ENCODE results near the gene DCDC1. TPM values are rescaled to one million over a fixed set of nuclear protein-coding genes. Genes with fewer than 3 reads are reported as not detected.
"Not testable (repeated sequence)": the region's sequence is repeated elsewhere in the genome, so short reads cannot be mapped to it uniquely, and the experiment has no call there.

DCDC1 gene
- total RNA-seq, 2 experiments from 2014 or later: not detected

- Mint-ChIP-seq H3K27me3 (no peaks in the 10 kb centered on the region), H3K4me3 (no peak overlapping the region), H3K27ac (no peak overlapping the region), H3K4me1 (no peaks in the 10 kb centered on the region), H3K9me3 (no peaks in the 10 kb centered on the region), H3K36me3 (no peaks in the 10 kb centered on the region)
- POLR2A ChIA-PET: no interaction called here
- DNase-seq (no peak), ATAC-seq (ENCODE audit: low read depth) (no peak)
Measured at GRCh38 chr11:30949838-30950237, 419.7 kb downstream of the DCDC1 start.

- H3K27me3 Mint-ChIP-seq, POLR2A ChIA-PET, H3K27ac Mint-ChIP-seq: not testable (repeated sequence)
Measured at GRCh38 chr11:30947715-30948114, 421.8 kb downstream of the DCDC1 start.

GRCh38 chr11:30938810-30939209 is 430.7 kb downstream of the DCDC1 start:
- H3K9me3 Mint-ChIP-seq: peaks cover 10% of the 10 kb centered on the region
- H3K36me3 Mint-ChIP-seq: no peaks in the 10 kb centered on the region
- H3K27ac Mint-ChIP-seq: no peak overlapping the region
- no peak overlapping the region for H3K4me3 Mint-ChIP-seq
- H3K4me1 Mint-ChIP-seq: no peaks in the 10 kb centered on the region
- ATAC-seq (ENCODE audit: low read depth) (no peak), DNase-seq (no peak)
- no peaks in the 10 kb centered on the region for H3K27me3 Mint-ChIP-seq
- POLR2A ChIA-PET: no interaction called here

More at GRCh38 chr11:30947715-30948114, 421.8 kb downstream of the DCDC1 start:
- not testable (repeated sequence) for ATAC-seq (ENCODE audit: low read depth); H3K4me1 Mint-ChIP-seq; H3K4me3 Mint-ChIP-seq; H3K9me3 Mint-ChIP-seq; DNase-seq; H3K36me3 Mint-ChIP-seq

- no peaks in the 10 kb centered on the region for H3K4me1 Mint-ChIP-seq
- no peaks in the 10 kb centered on the region for H3K27me3 Mint-ChIP-seq
- POLR2A ChIA-PET: no interaction called here
- no peaks in the 10 kb centered on the region for H3K36me3 Mint-ChIP-seq
- peaks cover 10% of the 10 kb centered on the region for H3K9me3 Mint-ChIP-seq
- no peak overlapping the region for H3K27ac Mint-ChIP-seq
- H3K4me3 Mint-ChIP-seq: no peak overlapping the region
- ATAC-seq (ENCODE audit: low read depth) (no peak), DNase-seq (no peak)
Measured at GRCh38 chr11:30938171-30938570, 431.4 kb downstream of the DCDC1 start.

GRCh38 chr11:30936491-30936890 is 433.0 kb downstream of the DCDC1 start:
- Mint-ChIP-seq H3K9me3 (peaks cover 8% of the 10 kb centered on the region), H3K36me3 (no peaks in the 10 kb centered on the region), H3K27me3 (peaks cover 2% of the 10 kb centered on the region), H3K4me1 (no peaks in the 10 kb centered on the region), H3K4me3 (no peak overlapping the region), H3K27ac (no peak overlapping the region)
- ATAC-seq (ENCODE audit: low read depth) (no peak), DNase-seq (no peak)
- POLR2A ChIA-PET: no interaction called here

DNA sequence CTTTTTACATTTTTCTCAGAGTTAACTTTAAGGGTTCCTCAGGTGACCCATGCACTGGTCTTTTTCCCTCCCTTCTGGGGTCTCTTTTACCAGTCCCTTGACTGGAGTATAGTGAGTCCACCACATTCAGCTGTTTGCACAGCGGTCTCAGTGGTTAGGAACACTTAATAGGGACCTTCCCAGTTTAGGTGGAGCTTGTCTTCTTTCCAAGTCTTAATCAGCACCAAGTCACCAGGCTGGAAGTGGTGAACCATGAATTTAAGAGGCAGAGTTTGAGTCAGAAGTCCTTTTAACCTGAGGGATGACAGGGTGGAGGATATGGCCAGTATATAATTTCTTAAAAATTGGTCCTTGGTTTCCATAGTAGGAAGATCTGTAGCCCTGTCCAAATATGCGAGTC is 433.7 kb downstream of the DCDC1 start:
- H3K4me3 Mint-ChIP-seq: no peak overlapping the region
- no peaks in the 10 kb centered on the region for H3K36me3 Mint-ChIP-seq
- DNase-seq: no peak
- no peak for ATAC-seq (ENCODE audit: low read depth)
- H3K27me3 Mint-ChIP-seq: peaks cover 2% of the 10 kb centered on the region
- H3K9me3 Mint-ChIP-seq: peaks cover 5% of the 10 kb centered on the region
- POLR2A ChIA-PET: no interaction called here
- H3K27ac Mint-ChIP-seq: no peak overlapping the region
- H3K4me1 Mint-ChIP-seq: no peaks in the 10 kb centered on the region

GRCh38 chr11:30926130-30926529 is 443.4 kb downstream of the DCDC1 start:
- H3K27me3 Mint-ChIP-seq: peaks cover 6% of the 10 kb centered on the region
- DNase-seq (no peak), ATAC-seq (ENCODE audit: low read depth) (no peak)
- POLR2A ChIA-PET: no interaction called here
- no peaks in the 10 kb centered on the region for H3K4me1 Mint-ChIP-seq
- H3K9me3 Mint-ChIP-seq: no peaks in the 10 kb centered on the region
- no peak overlapping the region for H3K4me3 Mint-ChIP-seq
- no peak overlapping the region for H3K27ac Mint-ChIP-seq
- no peaks in the 10 kb centered on the region for H3K36me3 Mint-ChIP-seq

DNA sequence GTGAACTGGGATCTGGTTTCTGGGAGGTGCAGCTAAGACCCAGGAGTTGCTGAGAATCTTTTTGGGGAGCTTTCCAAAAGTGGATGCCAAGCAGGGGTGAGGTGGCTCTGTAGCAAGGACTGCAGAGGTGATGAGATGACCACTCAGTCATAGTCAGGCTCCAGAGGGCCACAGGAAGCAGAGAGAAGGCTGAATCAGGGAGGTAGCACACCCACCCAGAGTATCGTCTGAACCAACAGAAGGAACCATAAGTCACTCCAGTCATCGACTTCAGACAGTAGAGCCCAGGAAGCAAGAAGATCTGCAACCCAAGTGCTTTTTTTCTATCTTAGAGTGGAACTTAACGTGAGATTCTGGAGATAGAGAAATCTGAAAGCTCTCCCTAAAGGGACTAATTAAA is 447.7 kb downstream of the DCDC1 start:
- no peak for ATAC-seq (ENCODE audit: low read depth)
- Mint-ChIP-seq H3K27me3 (peaks cover 10% of the 10 kb centered on the region), H3K4me3 (no peak overlapping the region), H3K9me3 (no peaks in the 10 kb centered on the region), H3K36me3 (no peaks in the 10 kb centered on the region), H3K27ac (no peak overlapping the region), H3K4me1 (no peaks in the 10 kb centered on the region)
- POLR2A ChIA-PET: no interaction called here
- no peak for DNase-seq

GRCh38 chr11:30919389-30920152 is 450.0 kb downstream of the DCDC1 start:
- Mint-ChIP-seq H3K36me3 (no peaks in the 10 kb centered on the region), H3K4me1 (no peaks in the 10 kb centered on the region), H3K27ac (no peak overlapping the region), H3K9me3 (no peaks in the 10 kb centered on the region), H3K4me3 (no peak overlapping the region), H3K27me3 (peaks cover 10% of the 10 kb centered on the region)
- ATAC-seq (ENCODE audit: low read depth) (no peak), DNase-seq (no peak)
- POLR2A ChIA-PET: no interaction called here

- Mint-ChIP-seq H3K27me3 (peaks cover 13% of the 10 kb centered on the region), H3K27ac (no peak overlapping the region), H3K4me1 (no peaks in the 10 kb centered on the region), H3K36me3 (no peaks in the 10 kb centered on the region), H3K4me3 (no peak overlapping the region), H3K9me3 (no peaks in the 10 kb centered on the region)
- DNase-seq (no peak), ATAC-seq (ENCODE audit: low read depth) (no peak)
- POLR2A ChIA-PET: no interaction called here
Measured at GRCh38 chr11:30917859-30918478, 451.6 kb downstream of the DCDC1 start.

DNA sequence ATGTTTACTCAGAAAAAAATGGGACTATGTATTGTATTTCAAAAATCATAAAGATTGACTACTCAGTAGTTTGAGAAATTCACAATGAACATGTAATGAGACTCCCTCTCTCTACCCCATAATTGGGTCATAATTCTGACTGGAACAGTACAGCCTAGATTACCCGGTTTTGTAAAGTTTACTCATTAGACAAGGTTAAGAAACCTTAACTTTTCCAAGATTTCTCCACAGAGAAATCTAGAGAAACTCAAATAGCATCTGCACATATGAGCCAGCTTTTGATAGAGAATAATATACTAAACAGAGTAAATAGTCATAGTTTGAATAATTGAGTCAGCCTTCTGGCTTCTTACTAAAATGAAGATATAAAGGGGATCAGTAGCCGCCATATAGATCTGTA is 452.3 kb downstream of the DCDC1 start:
- no peak overlapping the region for H3K4me3 Mint-ChIP-seq
- no peaks in the 10 kb centered on the region for H3K9me3 Mint-ChIP-seq
- no peak for ATAC-seq (ENCODE audit: low read depth)
- H3K27ac Mint-ChIP-seq: no peak overlapping the region
- H3K4me1 Mint-ChIP-seq: no peaks in the 10 kb centered on the region
- peaks cover 13% of the 10 kb centered on the region for H3K27me3 Mint-ChIP-seq
- POLR2A ChIA-PET: no interaction called here
- no peaks in the 10 kb centered on the region for H3K36me3 Mint-ChIP-seq
- no peak for DNase-seq

DNA sequence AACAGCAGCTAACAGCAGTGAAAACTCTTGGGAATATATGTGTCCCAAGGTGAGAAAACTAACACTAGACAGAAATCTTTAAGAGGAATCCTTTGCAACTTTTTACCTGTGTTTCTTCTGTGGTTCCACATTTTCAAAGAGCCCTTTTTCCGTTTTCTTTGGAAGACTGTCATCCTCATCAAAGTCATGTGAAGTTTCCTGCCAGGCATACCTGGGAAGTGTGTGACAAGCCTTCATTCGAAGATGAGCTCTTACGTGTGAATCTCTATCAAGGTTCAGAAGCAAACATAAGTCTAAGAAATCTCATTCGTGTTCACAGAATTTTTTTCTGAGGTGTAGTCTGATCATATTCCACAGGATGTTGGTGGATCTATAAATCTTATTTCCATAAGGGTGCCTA is 452.8 kb downstream of the DCDC1 start:
- Mint-ChIP-seq H3K4me3 (no peak overlapping the region), H3K9me3 (no peaks in the 10 kb centered on the region), H3K27me3 (peaks cover 10% of the 10 kb centered on the region), H3K36me3 (no peaks in the 10 kb centered on the region), H3K4me1 (no peaks in the 10 kb centered on the region), H3K27ac (no peak overlapping the region)
- DNase-seq (no peak), ATAC-seq (ENCODE audit: low read depth) (no peak)
- POLR2A ChIA-PET: no interaction called here

DNA sequence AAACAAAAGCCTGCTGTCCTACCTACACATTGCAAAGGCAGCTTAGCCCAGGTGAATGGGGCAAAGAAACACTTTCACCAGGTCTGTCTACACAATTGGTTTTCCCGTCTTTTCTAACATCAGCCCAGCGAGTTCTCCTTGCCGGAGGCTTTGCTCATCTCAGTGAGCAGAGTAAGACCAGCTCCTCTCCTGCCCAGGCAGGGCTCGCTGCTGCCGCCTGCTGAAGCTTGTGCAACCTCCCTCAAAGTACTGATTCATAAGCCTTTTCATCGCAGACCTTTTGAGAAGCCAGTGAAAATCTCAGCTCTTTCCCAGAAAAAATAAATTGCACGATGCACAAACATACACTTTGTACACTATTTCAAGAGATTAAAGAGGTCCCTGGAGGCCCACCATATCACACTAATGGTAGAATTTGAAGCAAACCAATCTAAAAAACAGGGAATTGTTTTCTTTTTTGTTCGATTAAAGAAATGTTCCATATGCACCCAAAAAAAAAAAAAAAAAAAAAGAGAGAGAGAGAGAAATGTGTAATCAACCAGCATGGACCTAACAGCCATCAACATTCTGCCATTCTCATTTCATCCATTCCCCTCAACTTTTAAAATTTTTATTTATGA is 455.3 kb downstream of the DCDC1 start:
- ATAC-seq (ENCODE audit: low read depth): no peak
- H3K4me1 Mint-ChIP-seq: no peaks in the 10 kb centered on the region

DNA sequence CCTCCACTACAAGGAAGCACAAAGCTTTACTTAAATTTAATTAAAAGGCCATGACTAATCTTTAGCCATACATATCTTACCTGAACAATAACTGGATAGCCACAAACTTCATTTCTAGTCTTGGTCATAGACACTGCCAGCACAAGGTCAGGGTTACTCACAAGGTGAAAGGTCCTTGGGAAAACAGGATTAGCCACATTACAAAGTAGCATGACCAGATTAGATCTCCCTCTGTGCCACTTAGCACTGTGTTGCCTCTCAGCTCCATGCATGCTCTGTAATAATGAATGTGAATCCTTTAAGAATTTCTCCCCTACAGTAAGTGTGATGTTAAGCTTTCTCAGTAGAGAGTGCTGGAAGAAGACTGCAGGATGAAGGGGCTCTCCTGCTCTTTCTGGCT is 458.3 kb downstream of the DCDC1 start:
- DNase-seq (no peak), ATAC-seq (ENCODE audit: low read depth) (no peak)
- Mint-ChIP-seq H3K27me3 (peaks cover 3% of the 10 kb centered on the region), H3K4me3 (no peak overlapping the region), H3K27ac (no peak overlapping the region), H3K36me3 (no peaks in the 10 kb centered on the region), H3K4me1 (no peaks in the 10 kb centered on the region), H3K9me3 (no peaks in the 10 kb centered on the region)
- POLR2A ChIA-PET: no interaction called here

More for the DNA sequence above, 455.3 kb downstream of the DCDC1 start:
- Mint-ChIP-seq H3K4me3 (no peak overlapping the region), H3K36me3 (no peaks in the 10 kb centered on the region), H3K9me3 (no peaks in the 10 kb centered on the region), H3K27ac (no peak overlapping the region), H3K27me3 (peaks cover 3% of the 10 kb centered on the region)
- no peak for DNase-seq
- POLR2A ChIA-PET: interaction anchor here (0.7 kb wide), 1 partner anchor 588 kb away, joined by 5 read pairs; no protein-coding TSS in a partner anchor
